Esophagus (tissue), 2 donors: ENCODE measurements around the gene HPSE2. TPM values are rescaled to one million over a fixed set of nuclear protein-coding genes. Genes with fewer than 3 reads are reported as not detected.

ENCODE experiments used
- H3K27ac ChIP-seq, 2 donors: one replicate each; pipeline ENCODE4 v1.5.1; 2013; ENCODE audit warnings: low read depth in 2 of 2, mild to moderate bottlenecking in 2 of 2, inconsistent platforms in 1 of 2, low read length in 1 of 2, moderate library complexity in 1 of 2
- H3K27me3 ChIP-seq, 2 donors: one replicate each; pipeline ENCODE4 v1.6.1; 2013; ENCODE audit warnings: low read length in 2 of 2, control low read depth in 1 of 2, mild to moderate bottlenecking in 1 of 2; ENCODE audit not compliant: insufficient read depth in 2 of 2, control insufficient read depth in 1 of 2
- H3K36me3 ChIP-seq, 2 donors: one replicate each; pipeline ENCODE4 v1.6.1; 2013; ENCODE audit warnings: low read length in 1 of 2; ENCODE audit not compliant: control insufficient read depth in 2 of 2, insufficient read depth in 2 of 2
- H3K4me1 ChIP-seq, 2 donors: one replicate each; pipeline ENCODE4 v1.6.1; 2013; ENCODE audit warnings: low read length in 1 of 2; ENCODE audit not compliant: control insufficient read depth in 2 of 2, insufficient read depth in 2 of 2
- H3K4me3 ChIP-seq, 2 donors: one replicate each; pipeline ENCODE4 v1.5.1; 2013; ENCODE audit warnings: low read length in 2 of 2, mild to moderate bottlenecking in 2 of 2, low read depth in 1 of 2, moderate library complexity in 1 of 2
- H3K9me3 ChIP-seq, 2 donors: one replicate each; pipeline ENCODE4 v1.6.1; 2013; ENCODE audit warnings: mild to moderate bottlenecking in 2 of 2, low read depth in 1 of 2, low read length in 1 of 2, moderate library complexity in 1 of 2; ENCODE audit not compliant: control insufficient read depth in 2 of 2, insufficient read depth in 1 of 2
- WGBS, 2 donors: extraction: QIAGEN DNeasy Blood & Tissue Kit; methylation state at CpG; one replicate each; pipeline ENCODE4 v1.1.7; 2013; 5-methylcytosine and 5-hydroxymethylcytosine counted together
- polyA plus RNA-seq, 2 donors: library from polyadenylated mRNA; stranded (reverse); fragments of 200-250 nt; gene quantifications; one replicate each; pipeline ENCODE4 v1.2.3, GENCODE V29; 2013
- donor health status: healthy with polysubstance abuse.
- donor health status: Bipolar disorder and iron deficiency.

The HPSE2 gene
- polyA plus RNA-seq, 2 donors, result 2.1 to 3.5 TPM

DNA sequence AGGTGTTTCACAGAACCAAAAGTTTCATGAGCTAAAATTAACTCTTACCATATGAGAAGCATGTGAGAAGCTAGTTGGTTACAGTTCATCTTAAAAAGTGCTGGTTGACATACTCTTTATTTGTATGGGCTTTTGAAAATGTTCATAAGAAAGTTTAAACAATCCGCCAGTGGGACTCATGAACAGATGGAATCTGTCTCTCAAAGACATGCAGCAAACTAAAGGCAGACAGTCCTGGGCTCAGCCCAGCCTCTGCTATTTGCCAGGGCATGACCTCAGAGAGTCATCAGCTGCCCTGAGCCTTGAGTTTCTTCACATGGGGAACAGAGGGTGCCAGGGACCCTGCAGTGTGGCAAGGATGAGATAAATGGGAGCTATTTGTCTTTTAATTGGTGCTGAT is 823.9 kb downstream of the HPSE2 start:
- Histone ChIP-seq H3K27ac (no peak overlapping the region), H3K9me3 (no peaks in the 10 kb centered on the region), H3K4me1 (peaks cover 7 to 15% of the 10 kb centered on the region in 2 donors), H3K36me3 (no peaks in the 10 kb centered on the region), H3K27me3 (no peaks in the 10 kb centered on the region), H3K4me3 (no peak overlapping the region)
- WGBS, 2 donors, result 63 to 75% methylated on average over 1 of the region's 1 CpG

- WGBS, 2 donors, result 82 to 90% methylated on average over 11 of the region's 11 CpGs
- Histone ChIP-seq H3K27ac (no peak overlapping the region), H3K9me3 (no peaks in the 10 kb centered on the region), H3K36me3 (no peaks in the 10 kb centered on the region), H3K4me1 (peaks cover 7 to 15% of the 10 kb centered on the region in 2 donors), H3K27me3 (no peaks in the 10 kb centered on the region), H3K4me3 (no peak overlapping the region)
These were observed 824.5 kb downstream of the HPSE2 start for GRCh38 chr10:98411166-98411565.

DNA sequence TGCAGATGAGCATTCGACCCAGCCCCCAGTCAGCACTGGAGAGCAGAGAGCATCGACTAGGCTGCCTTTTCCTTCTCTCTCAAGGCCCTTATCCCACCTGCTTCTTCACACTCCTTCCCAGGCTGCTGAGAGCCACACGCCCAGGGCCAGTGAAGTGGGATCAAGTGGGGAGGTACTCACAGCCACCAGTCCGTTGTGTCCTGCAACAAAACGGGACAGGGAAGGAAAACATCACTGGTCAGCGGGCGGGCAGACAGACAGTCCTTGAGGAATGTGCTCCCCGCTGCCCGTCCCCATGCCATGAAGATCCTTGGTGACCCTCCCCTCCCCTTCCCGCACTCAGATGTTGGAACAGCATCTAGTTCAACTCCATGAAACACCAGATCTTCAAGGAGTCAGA is 824.9 kb downstream of the HPSE2 start:
- Histone ChIP-seq H3K27me3 (no peaks in the 10 kb centered on the region), H3K4me3 (no peak overlapping the region), H3K4me1 (peaks cover 7 to 15% of the 10 kb centered on the region in 2 donors), H3K9me3 (no peaks in the 10 kb centered on the region), H3K27ac (no peak overlapping the region), H3K36me3 (no peaks in the 10 kb centered on the region)
- WGBS, 2 donors, result 86 to 94% methylated on average over 10 of the region's 10 CpGs

DNA sequence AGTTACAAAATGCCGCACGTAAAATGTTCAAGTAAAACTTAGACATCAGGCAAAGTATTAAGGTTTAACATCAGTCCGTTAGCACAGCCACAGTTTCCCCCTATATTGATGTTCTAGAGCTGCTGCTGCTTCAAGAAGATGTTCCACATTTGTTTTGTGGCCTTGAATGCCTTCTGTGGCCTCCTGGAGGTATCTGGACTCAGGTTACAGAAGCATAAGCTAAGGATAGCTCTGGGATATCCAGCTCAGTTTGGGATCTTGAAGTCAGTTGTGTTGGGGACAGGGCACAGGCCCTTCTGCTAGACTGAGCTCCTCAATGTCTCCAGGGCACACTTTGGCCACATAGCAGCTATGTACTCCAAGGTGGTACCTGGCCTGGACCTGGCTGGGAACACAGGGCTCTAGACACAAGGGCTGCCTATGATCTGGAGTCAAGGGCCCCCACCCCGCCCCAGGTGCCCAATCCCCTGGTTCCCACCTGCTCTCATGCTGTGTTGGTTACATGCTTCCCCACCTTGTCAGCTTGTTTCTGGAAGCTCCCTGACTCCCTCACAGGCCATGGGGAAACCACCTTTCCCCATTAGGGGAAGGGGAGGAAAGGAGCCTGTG is 825.4 kb downstream of the HPSE2 start:
- no peak overlapping the region for H3K4me3 ChIP-seq
- no peaks in the 10 kb centered on the region for H3K9me3 ChIP-seq
- no peaks in the 10 kb centered on the region for H3K36me3 ChIP-seq
- peaks cover 4 to 11% of the 10 kb centered on the region in 2 donors for H3K4me1 ChIP-seq
- H3K27me3 ChIP-seq, result no peaks in the 10 kb centered on the region
- H3K27ac ChIP-seq, result no peak overlapping the region
- WGBS, 2 donors, result 85 to 96% methylated on average over 4 of the region's 4 CpGs

DNA sequence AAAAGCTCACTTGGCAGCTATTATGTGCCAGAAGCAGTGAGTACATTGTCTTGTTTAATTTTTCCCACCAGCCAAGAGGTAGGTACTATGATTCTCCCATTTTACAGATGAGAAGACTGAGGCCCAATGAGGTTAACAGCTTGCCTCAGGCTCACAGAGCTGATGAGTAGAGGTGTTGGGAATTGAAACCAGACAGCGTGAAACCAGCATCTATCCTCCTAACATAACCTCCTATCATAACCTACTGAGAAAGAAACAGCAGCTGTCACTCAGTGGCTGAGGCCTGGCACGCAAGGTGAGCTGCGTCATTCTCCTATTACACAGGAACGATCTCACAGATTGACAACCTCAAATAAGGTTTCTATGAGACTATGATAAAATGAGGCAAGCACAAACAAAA is 826.9 kb downstream of the HPSE2 start:
- no peak overlapping the region for H3K27ac ChIP-seq
- 90 to 92% methylated on average over 4 of the region's 4 CpGs for WGBS, 2 donors
- no peaks in the 10 kb centered on the region for H3K27me3 ChIP-seq
- H3K9me3 ChIP-seq, result no peaks in the 10 kb centered on the region
- H3K4me1 ChIP-seq, result peaks cover 0 to 2% of the 10 kb centered on the region in 2 donors
- H3K4me3 ChIP-seq, result no peak overlapping the region
- no peaks in the 10 kb centered on the region for H3K36me3 ChIP-seq

DNA sequence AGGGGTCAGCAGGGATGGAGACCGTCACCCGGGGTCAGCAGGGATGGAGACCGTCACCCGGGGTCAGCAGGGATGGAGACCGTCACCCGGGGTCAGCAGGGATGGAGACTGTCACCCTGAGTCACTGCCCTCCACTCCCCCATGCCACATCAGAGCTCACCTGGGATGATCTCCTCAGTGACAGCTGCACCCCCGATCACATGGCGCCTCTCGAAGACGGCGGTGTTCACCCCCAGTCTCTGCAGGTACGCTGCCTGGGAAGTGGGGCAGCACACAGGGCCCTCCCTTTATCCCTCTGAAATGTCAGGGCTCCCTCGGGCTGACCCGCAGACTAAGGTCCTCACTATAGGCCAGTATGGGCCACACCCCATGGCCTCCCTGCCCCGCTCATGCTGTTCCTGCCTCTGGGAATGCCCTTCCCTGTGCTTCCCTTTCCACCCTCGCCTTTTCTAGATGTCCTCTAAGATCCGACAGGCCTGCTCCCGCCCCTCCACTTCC is 827.9 kb downstream of the HPSE2 start:
- Histone ChIP-seq H3K4me1 (peaks cover 0 to 2% of the 10 kb centered on the region in 2 donors), H3K9me3 (no peaks in the 10 kb centered on the region), H3K36me3 (no peaks in the 10 kb centered on the region), H3K4me3 (no peak overlapping the region), H3K27me3 (no peaks in the 10 kb centered on the region), H3K27ac (no peak overlapping the region)
- 93 to 96% methylated on average over 18 of the region's 18 CpGs for WGBS, 2 donors

Other genes starting within 250 kb of the HPSE2 start
- gene CNNM1, start 93.5 kb upstream of the HPSE2 start, polyA plus RNA-seq, result under 1 TPM; 0.61 to 0.81 TPM
- gene GOT1, start 194.8 kb upstream of the HPSE2 start, polyA plus RNA-seq, result 10 to 100 TPM; 29.6 to 57.8 TPM